ENCODE data around the gene SLAMF9. TPM values are rescaled to one million over a fixed set of nuclear protein-coding genes. Genes with fewer than 3 reads are reported as not detected.

SLAMF9 gene
- total and polyA plus RNA-seq, 2 of the 8 experiments (the other 6 are each of a cell fraction or from before 2014, with no cell fraction given) = not detected

DNA sequence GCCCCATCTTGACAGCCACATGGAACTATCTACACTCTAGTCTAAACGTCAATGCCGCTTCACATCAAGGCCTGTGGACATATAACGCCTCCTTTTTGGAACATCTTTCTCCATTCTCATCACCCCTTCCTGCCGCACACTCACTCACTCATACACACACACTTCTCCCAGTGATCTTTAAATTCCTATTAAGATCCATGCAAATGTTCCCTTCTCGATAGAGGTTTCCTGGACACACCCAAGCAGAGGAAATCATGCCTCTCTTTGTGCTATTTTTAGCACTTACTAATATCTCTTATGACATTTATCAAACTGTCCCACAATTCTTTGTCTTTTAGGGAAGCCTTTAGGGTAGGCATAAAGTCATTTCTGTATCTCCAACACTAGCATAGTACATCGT, 28.2 kb upstream of the SLAMF9 start:
- Histone ChIP-seq H2BK5ac (ENCODE audit: low read depth, low read length) (no peak overlapping the region), H3K18ac (ENCODE audit: extremely low read depth, low read length) (no peak overlapping the region), H3K4me2 (ENCODE audit: insufficient read depth in 1 of 2, low read depth in 2 of 2, low read length in 2 of 2) (no peak overlapping the region), H2BK120ac (replicated peaks; ENCODE audit: low read depth, low read length) (no peak overlapping the region), H2BK20ac (ENCODE audit: low read length) (no peak overlapping the region), H3K27ac (ENCODE audit: low read depth, low read length) (no peak overlapping the region), H3K4me1 (replicated peaks in 1 of 4; ENCODE audit: control insufficient read depth in 3 of 4, insufficient read depth in 4 of 4, low read length in 3 of 4) (0 out of 7 replicates have a peak, but pooled peaks cover 0 to 2% (median 0%) of the 10 kb centered on the region in 4 experiments), H3K36me3 (ENCODE audit: control insufficient read depth in 2 of 4, insufficient read depth in 4 of 4, low read length in 3 of 4) (no peaks in the 10 kb centered on the region), H3K23me2 (ENCODE audit: low read depth, low read length) (no peaks in the 10 kb centered on the region), H3K9me3 (ENCODE audit: insufficient read depth in 2 of 2, low read depth in 1 of 2, low read length in 1 of 2) (peaks cover 0 to 5% of the 10 kb centered on the region in 2 experiments; a peak in 1 of 4 replicates), H4K20me1 (replicated peaks in 1 of 2; ENCODE audit: control insufficient read depth in 1 of 2, insufficient read depth in 2 of 2, low read length in 2 of 2) (no peaks in the 10 kb centered on the region), H2AFZ (ENCODE audit: low read length) (no peak overlapping the region), H3K79me2 (ENCODE audit: control insufficient read depth in 1 of 2, insufficient read depth in 2 of 2, low read length in 2 of 2) (no peaks in the 10 kb centered on the region), H3K9ac (replicated peaks in 1 of 4; ENCODE audit: extremely low read depth in 1 of 4, low read depth in 3 of 4, low read length in 3 of 4) (no peak overlapping the region), H2BK15ac (ENCODE audit: low read length) (no peak overlapping the region), H4K91ac (replicated peaks; ENCODE audit: insufficient read length, low read length) (no peak overlapping the region), H2BK12ac (ENCODE audit: low read depth, low read length) (no peak overlapping the region), H3K4me3 (ENCODE audit: extremely low read depth in 1 of 4, insufficient read depth in 2 of 4, low read depth in 3 of 4, low read length in 4 of 4) (no peak overlapping the region), H3K23ac (ENCODE audit: insufficient read length) (no peak overlapping the region), H4K5ac (ENCODE audit: insufficient read length, low read depth, low read length) (no peak overlapping the region), H3K56ac (replicated peaks; ENCODE audit: insufficient read length, low read depth, low read length) (no peak overlapping the region), H3K14ac (ENCODE audit: insufficient read length) (no peak overlapping the region), H3K4ac (replicated peaks; ENCODE audit: insufficient read length, low read depth, low read length) (no peak overlapping the region), H3K79me1 (ENCODE audit: low read depth, low read length) (no peaks in the 10 kb centered on the region), H3K27me3 (replicated peaks in 1 of 4; ENCODE audit: control insufficient read depth in 3 of 4, extremely low read depth in 1 of 4, insufficient read depth in 3 of 4, low read length in 3 of 4) (peaks cover 0 to 2% (median 0%) of the 10 kb centered on the region in 4 experiments; a peak in 1 of 7 replicates), H2AK5ac (ENCODE audit: low read depth, low read length) (no peak overlapping the region), H4K8ac (ENCODE audit: extremely low read depth, insufficient read depth, low read length) (no peak overlapping the region)
- ChIA-PET CTCF (ENCODE audit: partially characterized antibody) (interaction anchor here (0.7 to 3.4 kb wide), 3 partner anchors 25 to 96 kb away, joined by 3 to 20 read pairs (median 3); no protein-coding TSS in a partner anchor), POLR2A (ENCODE audit: partially characterized antibody) (interaction anchor here (0.9 kb wide), 1 partner anchor 36 kb away, joined by 3 read pairs; the partner anchor contains the start of gene IGSF9)
- DNase-seq (ENCODE audit: low read depth in 1 of 2, low spot score in 2 of 2) (no peak), FAIRE-seq (no peak)
- 76 to 100% methylated on average over 1 to 6 of the region's 6 CpGs for WGBS, 2 experiments (ENCODE audit: extremely low coverage in 1 of 2, insufficient coverage in 1 of 2, insufficient read length in 1 of 2, insufficient replicate concordance in 2 of 2, low coverage in 1 of 2, low lambda C conversion rate in 2 of 2, missing lambda C conversion rate in 1 of 2)
- TF ChIP-seq BCL11A (IDR thresholded peaks at IDR 0.05; ENCODE audit: low read depth in 2 of 2, low read length in 2 of 2) (no peak), HDAC2 (IDR thresholded peaks at IDR 0.05; ENCODE audit: borderline replicate concordance in 1 of 2, low read depth in 2 of 2, low read length in 2 of 2) (no peak), NANOG (IDR thresholded peaks at IDR 0.05; ENCODE audit: insufficient read depth, low read depth, low read length, poor library complexity, severe bottlenecking) (no peak), GABPA (IDR thresholded peaks at IDR 0.05; ENCODE audit: borderline replicate concordance, insufficient read depth, low read length) (no peak), RAD21 (IDR thresholded peaks at IDR 0.05 in 1 of 2, conservative IDR thresholded peaks at IDR 0.05 in 1 of 2; ENCODE audit: low read depth in 2 of 2, low read length in 2 of 2) (no peak), SP2 (IDR thresholded peaks at IDR 0.05; ENCODE audit: low read length) (no peak), BACH1 (IDR thresholded peaks at IDR 0.05; ENCODE audit: low read length) (no peak), SRF (IDR thresholded peaks at IDR 0.05; ENCODE audit: low read depth, low read length) (no peak)
- TF ChIP-seq, protein P1, sequence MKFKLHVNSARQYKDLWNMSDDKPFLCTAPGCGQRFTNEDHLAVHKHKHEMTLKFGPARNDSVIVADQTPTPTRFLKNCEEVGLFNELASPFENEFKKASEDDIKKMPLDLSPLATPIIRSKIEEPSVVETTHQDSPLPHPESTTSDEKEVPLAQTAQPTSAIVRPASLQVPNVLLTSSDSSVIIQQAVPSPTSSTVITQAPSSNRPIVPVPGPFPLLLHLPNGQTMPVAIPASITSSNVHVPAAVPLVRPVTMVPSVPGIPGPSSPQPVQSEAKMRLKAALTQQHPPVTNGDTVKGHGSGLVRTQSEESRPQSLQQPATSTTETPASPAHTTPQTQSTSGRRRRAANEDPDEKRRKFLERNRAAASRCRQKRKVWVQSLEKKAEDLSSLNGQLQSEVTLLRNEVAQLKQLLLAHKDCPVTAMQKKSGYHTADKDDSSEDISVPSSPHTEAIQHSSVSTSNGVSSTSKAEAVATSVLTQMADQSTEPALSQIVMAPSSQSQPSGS (IDR thresholded peaks at IDR 0.05; ENCODE audit: low read length) = no peak
- TF ChIP-seq, protein P2, sequence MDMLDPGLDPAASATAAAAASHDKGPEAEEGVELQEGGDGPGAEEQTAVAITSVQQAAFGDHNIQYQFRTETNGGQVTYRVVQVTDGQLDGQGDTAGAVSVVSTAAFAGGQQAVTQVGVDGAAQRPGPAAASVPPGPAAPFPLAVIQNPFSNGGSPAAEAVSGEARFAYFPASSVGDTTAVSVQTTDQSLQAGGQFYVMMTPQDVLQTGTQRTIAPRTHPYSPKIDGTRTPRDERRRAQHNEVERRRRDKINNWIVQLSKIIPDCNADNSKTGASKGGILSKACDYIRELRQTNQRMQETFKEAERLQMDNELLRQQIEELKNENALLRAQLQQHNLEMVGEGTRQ (IDR thresholded peaks at IDR 0.05; ENCODE audit: low read length) = no peak

All from H1 (cell line).